ENCODE results near the gene FOCAD.

DNA sequence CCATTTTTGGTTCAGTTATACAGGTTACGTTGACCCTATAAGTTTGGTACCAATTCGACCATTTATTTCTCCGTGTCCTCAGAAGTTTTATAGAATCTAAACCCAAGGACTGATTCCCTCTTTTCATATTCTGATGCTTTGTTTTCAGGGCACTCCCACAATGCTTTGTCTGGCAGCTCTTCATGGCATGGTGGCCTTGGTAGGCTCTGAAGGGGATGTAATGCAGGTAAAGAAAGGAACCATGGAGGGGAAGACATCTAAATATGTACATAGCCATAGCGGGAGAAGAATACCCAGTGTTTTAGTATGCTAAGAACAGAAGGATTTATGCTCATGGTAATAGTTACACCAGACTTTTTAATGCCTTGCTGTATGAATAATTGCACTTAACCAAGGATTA lies 264.6 kb downstream of the FOCAD start:
- TF ChIP-seq, protein P1, sequence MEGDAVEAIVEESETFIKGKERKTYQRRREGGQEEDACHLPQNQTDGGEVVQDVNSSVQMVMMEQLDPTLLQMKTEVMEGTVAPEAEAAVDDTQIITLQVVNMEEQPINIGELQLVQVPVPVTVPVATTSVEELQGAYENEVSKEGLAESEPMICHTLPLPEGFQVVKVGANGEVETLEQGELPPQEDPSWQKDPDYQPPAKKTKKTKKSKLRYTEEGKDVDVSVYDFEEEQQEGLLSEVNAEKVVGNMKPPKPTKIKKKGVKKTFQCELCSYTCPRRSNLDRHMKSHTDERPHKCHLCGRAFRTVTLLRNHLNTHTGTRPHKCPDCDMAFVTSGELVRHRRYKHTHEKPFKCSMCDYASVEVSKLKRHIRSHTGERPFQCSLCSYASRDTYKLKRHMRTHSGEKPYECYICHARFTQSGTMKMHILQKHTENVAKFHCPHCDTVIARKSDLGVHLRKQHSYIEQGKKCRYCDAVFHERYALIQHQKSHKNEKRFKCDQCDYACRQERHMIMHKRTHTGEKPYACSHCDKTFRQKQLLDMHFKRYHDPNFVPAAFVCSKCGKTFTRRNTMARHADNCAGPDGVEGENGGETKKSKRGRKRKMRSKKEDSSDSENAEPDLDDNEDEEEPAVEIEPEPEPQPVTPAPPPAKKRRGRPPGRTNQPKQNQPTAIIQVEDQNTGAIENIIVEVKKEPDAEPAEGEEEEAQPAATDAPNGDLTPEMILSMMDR (conservative IDR thresholded peaks at IDR 0.05 in 1 of 2, IDR thresholded peaks at IDR 0.05 in 1 of 2; ENCODE audit: extremely low read depth in 1 of 2, insufficient read depth in 1 of 2, low read depth in 1 of 2, low read length in 2 of 2) = no peak
- no peak for TF ChIP-seq EZH2 (IDR thresholded peaks at IDR 0.05; ENCODE audit: borderline replicate concordance, low read length)
